Mesenchymal stem cell (in vitro differentiated cells and primary cell): Measurements from ENCODE around the gene MTMR1.
A peak's percentile ranks its signal among the peaks of the same experiment; 100 is the strongest.

Source experiments
- DNase-seq: peaks from one replicate; pipeline ENCODE4 v3.0.0-alpha.2; 2013
- H2AFZ ChIP-seq: one replicate; pipeline ENCODE4 v1.6.1; 2013; ENCODE audit warnings: low read depth, mild to moderate bottlenecking, control low read depth, inconsistent platforms, low read length, moderate library complexity
- H2AK5ac ChIP-seq: 2 replicates; pipeline ENCODE4 v1.6.1; 2013; ENCODE audit warnings: low read length, moderate library complexity, mild to moderate bottlenecking, inconsistent platforms; ENCODE audit not compliant: severe bottlenecking
- H2BK120ac ChIP-seq: one replicate; pipeline ENCODE4 v1.6.1; 2013; ENCODE audit warnings: low read depth, mild to moderate bottlenecking, inconsistent platforms, low read length, moderate library complexity
- H2BK12ac ChIP-seq, 2 experiments: one replicate each; pipeline ENCODE4 v1.6.1; 2013; ENCODE audit warnings: inconsistent platforms in 2 of 2, low read length in 2 of 2, mild to moderate bottlenecking in 2 of 2, moderate library complexity in 2 of 2, control low read depth in 1 of 2
- H2BK15ac ChIP-seq: one replicate; pipeline ENCODE4 v1.6.1; 2013; ENCODE audit warnings: mild to moderate bottlenecking, low read depth, inconsistent platforms; ENCODE audit not compliant: poor library complexity, severe bottlenecking
- H2BK5ac ChIP-seq: 2 replicates; pipeline ENCODE4 v1.6.1; 2013; ENCODE audit warnings: low read depth, mild to moderate bottlenecking, low read length, control low read depth, inconsistent platforms; ENCODE audit not compliant: poor library complexity, severe bottlenecking
- H3K14ac ChIP-seq, 2 experiments: one replicate each; pipeline ENCODE4 v1.6.1; 2013; ENCODE audit warnings: inconsistent platforms in 2 of 2, low read length in 2 of 2, control low read depth in 1 of 2, mild to moderate bottlenecking in 1 of 2, moderate library complexity in 1 of 2
- H3K18ac ChIP-seq, 2 experiments: one replicate each; pipeline ENCODE4 v1.6.1; 2013; ENCODE audit warnings: inconsistent platforms in 2 of 2, low read length in 2 of 2, control low read depth in 1 of 2, low read depth in 1 of 2, mild to moderate bottlenecking in 1 of 2
- H3K23ac ChIP-seq, 2 experiments: one replicate each; pipeline ENCODE4 v1.6.1; 2013; ENCODE audit warnings: inconsistent platforms in 2 of 2, low read length in 2 of 2, mild to moderate bottlenecking in 2 of 2, moderate library complexity in 2 of 2, control low read depth in 1 of 2
- H3K27ac ChIP-seq: 2 replicates; pipeline ENCODE4 v1.5.1; 2013; ENCODE audit warnings: mild to moderate bottlenecking, moderate library complexity, low read length, control low read depth, inconsistent platforms; ENCODE audit not compliant: poor library complexity, severe bottlenecking
- H3K27me3 ChIP-seq, 2 experiments: 2 replicates each; pipeline versions ENCODE4 v1.6.1 to v1.7.0; 2013; ENCODE audit warnings: low read length in 2 of 2, mild to moderate bottlenecking in 2 of 2, moderate library complexity in 2 of 2, control low read depth in 1 of 2, inconsistent platforms in 1 of 2; ENCODE audit not compliant: control insufficient read depth in 1 of 2, insufficient read depth in 1 of 2
- H3K36me3 ChIP-seq, 2 experiments: 2 replicates each; pipeline versions ENCODE4 v1.6.1 to v1.7.0; 2013; ENCODE audit warnings: low read length in 2 of 2, control low read depth in 1 of 2, inconsistent platforms in 1 of 2, low read depth in 1 of 2, mild to moderate bottlenecking in 1 of 2; ENCODE audit not compliant: insufficient read depth in 2 of 2, control insufficient read depth in 1 of 2
- H3K4ac ChIP-seq, 2 experiments: one replicate each; pipeline ENCODE4 v1.6.1; 2013; ENCODE audit warnings: inconsistent platforms in 2 of 2, low read length in 2 of 2, mild to moderate bottlenecking in 2 of 2, moderate library complexity in 2 of 2, control low read depth in 1 of 2, low read depth in 1 of 2
- H3K4me1 ChIP-seq: 2 replicates; pipeline ENCODE4 v1.6.1; 2013; ENCODE audit warnings: low read depth, low read length, control low read depth; ENCODE audit not compliant: control insufficient read depth, insufficient read depth
- H3K4me2 ChIP-seq: 2 replicates; pipeline ENCODE4 v1.6.1; 2013; ENCODE audit warnings: low read length, mild to moderate bottlenecking, inconsistent platforms; ENCODE audit not compliant: poor library complexity, severe bottlenecking
- H3K4me3 ChIP-seq, 2 experiments: 2 replicates each; pipeline versions ENCODE4 v1.5.1 to v1.7.0; 2013; ENCODE audit warnings: low read length in 2 of 2, mild to moderate bottlenecking in 2 of 2, control low read depth in 1 of 2, low read depth in 1 of 2; ENCODE audit not compliant: insufficient read depth in 1 of 2
- H3K79me1 ChIP-seq: replicated peaks from 2 replicates; pipeline ENCODE4 v1.6.1; 2013; ENCODE audit warnings: mild to moderate bottlenecking, control low read depth, low read length, inconsistent platforms; ENCODE audit not compliant: poor library complexity, severe bottlenecking
- H3K9ac ChIP-seq: 2 replicates; pipeline ENCODE4 v1.7.0; 2013; ENCODE audit warnings: mild to moderate bottlenecking, low read length, moderate library complexity
- H3K9me3 ChIP-seq: 2 replicates; pipeline ENCODE4 v1.7.0; 2013; ENCODE audit warnings: mild to moderate bottlenecking, low read length; ENCODE audit not compliant: control insufficient read depth
- H4K8ac ChIP-seq: one replicate; pipeline ENCODE4 v1.6.1; 2013; ENCODE audit warnings: inconsistent platforms, mild to moderate bottlenecking, low read length, moderate library complexity
- H4K91ac ChIP-seq: one replicate; pipeline ENCODE4 v1.6.1; 2013; ENCODE audit warnings: mild to moderate bottlenecking, low read length, inconsistent platforms
- WGBS: methylation state at CpG from one replicate; pipeline ENCODE4 v1.1.7; 2013; ENCODE audit warnings: mixed read lengths; 5-methylcytosine and 5-hydroxymethylcytosine counted together

MTMR1 gene

DNA sequence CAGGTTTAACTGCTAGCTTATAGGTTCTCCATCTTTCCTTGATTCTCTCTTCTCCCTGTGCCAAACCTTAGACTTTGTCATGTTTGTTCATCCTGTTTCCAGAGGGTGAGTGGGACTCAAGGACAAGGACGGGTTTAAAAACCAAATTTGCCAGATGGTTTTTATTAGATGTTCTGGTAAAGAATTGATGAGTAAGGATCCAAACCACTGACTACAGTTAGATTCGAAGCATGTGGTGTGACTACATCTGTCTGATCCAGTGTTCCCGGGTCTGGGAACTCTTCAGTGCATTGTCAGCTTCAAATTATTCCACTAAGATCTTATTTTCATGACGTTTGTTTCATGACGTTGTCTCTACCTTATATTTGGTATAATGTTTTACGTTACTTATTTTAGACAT is 37.5 kb downstream of the MTMR1 start:
- no peak overlapping the region for H2AK5ac ChIP-seq
- H3K4ac ChIP-seq = no peak overlapping the region
- DNase-seq = no peak
- no peak overlapping the region for H4K8ac ChIP-seq
- H3K4me3 ChIP-seq = no peak overlapping the region
- peaks cover 10% of the 10 kb centered on the region for H3K79me1 ChIP-seq
- H3K4me2 ChIP-seq = no peak overlapping the region
- H3K9me3 ChIP-seq = no peaks in the 10 kb centered on the region
- no peaks in the 10 kb centered on the region for H3K4me1 ChIP-seq
- 100% methylated on average over 3 of the region's 6 CpGs for WGBS
- no peak overlapping the region for H3K23ac ChIP-seq
- no peak overlapping the region for H2BK12ac ChIP-seq
- no peak overlapping the region for H2BK15ac ChIP-seq
- peaks cover 14 to 27% of the 10 kb centered on the region in 2 experiments for H3K36me3 ChIP-seq
- H2BK5ac ChIP-seq = no peak overlapping the region
- peaks cover 0 to 19% of the 10 kb centered on the region in 2 experiments for H3K27me3 ChIP-seq
- no peak overlapping the region for H3K27ac ChIP-seq
- peak overlapping the region; percentile 72 for H3K9ac ChIP-seq
- no peak overlapping the region for H2AFZ ChIP-seq
- H4K91ac ChIP-seq = no peak overlapping the region
- H3K18ac ChIP-seq = no peak overlapping the region
- H2BK120ac ChIP-seq = no peak overlapping the region
- H3K14ac ChIP-seq = no peak overlapping the region

- Histone ChIP-seq H3K9me3 (no peaks in the 10 kb centered on the region), H3K14ac (no peak overlapping the region), H3K18ac (no peak overlapping the region), H3K23ac (no peak overlapping the region), H4K91ac (no peak overlapping the region), H3K4me2 (no peak overlapping the region), H2AK5ac (no peak overlapping the region), H3K79me1 (peaks cover 6% of the 10 kb centered on the region), H4K8ac (no peak overlapping the region), H2BK12ac (no peak overlapping the region), H2AFZ (no peak overlapping the region), H2BK5ac (no peak overlapping the region), H3K9ac (peak overlapping the region; percentile 72), H3K36me3 (peaks cover 11 to 29% of the 10 kb centered on the region in 2 experiments), H2BK15ac (no peak overlapping the region), H2BK120ac (no peak overlapping the region), H3K4me1 (no peaks in the 10 kb centered on the region), H3K27me3 (peaks cover 0 to 11% of the 10 kb centered on the region in 2 experiments), H3K27ac (no peak overlapping the region), H3K4me3 (no peak overlapping the region), H3K4ac (no peak overlapping the region)
- WGBS = 96% methylated on average over 2 of the region's 3 CpGs
- DNase-seq = peak; percentile 52
Observed at GRCh38 chrX:150731795-150732194, 38.6 kb downstream of the MTMR1 start.

GRCh38 chrX:150736475-150736874 is 43.3 kb downstream of the MTMR1 start:
- Histone ChIP-seq H3K14ac (no peak overlapping the region), H3K4me1 (no peaks in the 10 kb centered on the region), H3K36me3 (peaks cover 33 to 57% of the 10 kb centered on the region in 2 experiments), H3K27ac (no peak overlapping the region), H3K23ac (no peak overlapping the region), H3K4me2 (no peak overlapping the region), H4K91ac (no peak overlapping the region), H3K79me1 (peaks cover 15% of the 10 kb centered on the region), H2BK120ac (no peak overlapping the region), H3K9ac (peak overlapping the region; percentile 21), H2BK12ac (no peak overlapping the region), H3K4ac (no peak overlapping the region), H3K27me3 (peaks cover 0 to 3% of the 10 kb centered on the region in 2 experiments), H3K9me3 (no peaks in the 10 kb centered on the region), H2BK5ac (no peak overlapping the region), H3K4me3 (peak overlapping the region in 1 of 2 experiments; percentile 34), H4K8ac (no peak overlapping the region), H2AFZ (no peak overlapping the region), H3K18ac (no peak overlapping the region), H2AK5ac (no peak overlapping the region), H2BK15ac (no peak overlapping the region)
- no peak for DNase-seq
- 99% methylated on average over 9 of the region's 9 CpGs for WGBS

- Histone ChIP-seq H3K9ac (no peak overlapping the region), H3K27me3 (peaks cover 0 to 14% of the 10 kb centered on the region in 2 experiments), H3K23ac (no peak overlapping the region), H3K36me3 (peaks cover 3 to 12% of the 10 kb centered on the region in 2 experiments), H3K79me1 (no peaks in the 10 kb centered on the region), H3K4me3 (no peak overlapping the region), H3K4me1 (no peaks in the 10 kb centered on the region), H2AFZ (no peak overlapping the region), H4K91ac (no peak overlapping the region), H3K4ac (no peak overlapping the region), H4K8ac (no peak overlapping the region), H2BK120ac (no peak overlapping the region), H3K27ac (no peak overlapping the region), H2BK12ac (no peak overlapping the region), H2BK15ac (no peak overlapping the region), H3K9me3 (no peaks in the 10 kb centered on the region), H2AK5ac (no peak overlapping the region), H3K18ac (no peak overlapping the region), H3K4me2 (no peak overlapping the region), H3K14ac (no peak overlapping the region), H2BK5ac (no peak overlapping the region)
- DNase-seq = no peak
- 100% methylated on average over 1 of the region's 3 CpGs for WGBS
Observed at GRCh38 chrX:150752124-150752523, 58.9 kb downstream of the MTMR1 start.
